ENCODE results near the gene FICD. TPM values are rescaled to one million over a fixed set of nuclear protein-coding genes. Genes with fewer than 3 reads are reported as not detected.

FICD gene
- total and polyA plus RNA-seq, 9 of the 15 experiments (the other 6 are each of a cell fraction or from before 2014, with no cell fraction given), result 0.88 to 4.5 (median 1.9) TPM

DNA sequence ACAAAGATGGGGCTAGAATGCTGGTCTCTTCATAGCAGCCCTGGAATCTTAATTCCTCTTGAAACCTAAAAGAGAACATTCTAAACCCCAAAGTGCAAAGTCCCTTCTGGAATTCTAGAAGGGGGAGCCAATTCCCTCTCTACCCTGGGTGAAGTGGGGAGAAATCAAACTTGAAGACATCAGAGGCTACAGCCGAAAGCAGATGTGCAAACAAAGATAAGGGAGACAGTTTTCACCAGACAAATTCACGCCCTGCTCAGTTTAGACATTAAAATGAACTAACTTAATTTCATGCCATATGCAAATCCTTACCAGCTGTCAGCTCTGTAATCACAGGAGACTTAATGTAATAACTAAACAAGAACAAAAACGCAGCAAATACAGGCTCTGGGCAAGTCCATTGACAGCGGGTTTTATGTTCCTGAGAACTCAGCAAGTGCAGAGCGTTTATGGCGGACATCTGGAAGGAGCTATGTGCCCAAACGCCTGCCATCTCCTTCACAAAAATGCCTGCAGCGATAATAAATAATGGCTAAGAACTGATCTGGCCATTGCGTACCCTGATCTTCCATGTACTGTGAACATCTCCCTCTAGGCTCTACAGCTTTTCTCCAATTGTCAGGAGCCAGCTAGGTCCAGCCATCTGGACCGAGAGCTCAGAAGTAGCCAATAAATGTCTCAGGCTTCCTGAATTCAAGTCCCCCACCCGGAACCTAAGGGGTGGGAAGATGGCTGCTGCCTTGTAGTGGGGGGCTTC, 19.1 kb upstream of the FICD start:
- peaks cover 16 to 35% of the 10 kb centered on the region in 2 experiments for H3K27me3 ChIP-seq (ENCODE audit: control insufficient read depth in 2 of 2, insufficient read depth in 2 of 2, low read length in 2 of 2)
- intact Hi-C loops (cut with micrococcal nuclease), result loop anchor here (2.0 to 10.0 kb wide), 3 partner anchors 39 to 401 kb away; no protein-coding TSS in a partner anchor
- no TSS peak for BruUV-seq (replicated peaks)

More for the DNA sequence above, 19.1 kb upstream of the FICD start:
- H3K4me2 ChIP-seq (ENCODE audit: insufficient read depth, low read length), result no peak overlapping the region
- no peak overlapping the region for H3K4me3 ChIP-seq
- no peaks in the 10 kb centered on the region for H4K20me1 ChIP-seq (replicated peaks; ENCODE audit: control insufficient read depth, insufficient read depth, low read length)
- H3K36me3 ChIP-seq (ENCODE audit: control insufficient read depth, insufficient read depth, low read length), result no peaks in the 10 kb centered on the region
- no peaks in the 10 kb centered on the region for H3K9me3 ChIP-seq (replicated peaks; ENCODE audit: control insufficient read depth, insufficient read depth, low read depth, low read length)
- FAIRE-seq (no peak), ATAC-seq (no peak; the same call in 2 of the 3 replicates), DNase-seq (ENCODE audit: extremely low read depth in 1 of 4, low spot score in 3 of 4) (no peak)
- CTCF ChIA-PET (ENCODE audit: low intra/inter-chr PET ratio), result interaction anchor here (0.6 kb wide), 1 partner anchor 190 kb away, joined by 5 read pairs; no protein-coding TSS in a partner anchor
- no peaks in the 10 kb centered on the region for H3K9me1 ChIP-seq (ENCODE audit: control insufficient read depth, insufficient read depth, low read length)
- H3K27ac ChIP-seq (ENCODE audit: extremely low read depth, low read depth, low read length), result no peak overlapping the region
- no peaks in the 10 kb centered on the region; a peak in 1 of 5 replicates for H3K4me1 ChIP-seq (replicated peaks in 1 of 2; ENCODE audit: control insufficient read depth in 2 of 2, insufficient read depth in 2 of 2, low read length in 2 of 2)
- H3K79me2 ChIP-seq (ENCODE audit: control insufficient read depth, insufficient read depth, low read length), result no peaks in the 10 kb centered on the region
- TF ChIP-seq FOXA3 (CRISPR knock-in tag; conservative IDR thresholded peaks at IDR 0.05 in 1 of 2, IDR thresholded peaks at IDR 0.05 in 1 of 2) (peak in 1 of 2 experiments; percentile 90; a peak in 2 of 4 replicates), SRSF3 (IDR thresholded peaks at IDR 0.05; ENCODE audit: insufficient read depth, low read length) (no peak), CEBPG (CRISPR knock-in tag; IDR thresholded peaks at IDR 0.05) (no peak), CEBPG (tag; conservative IDR thresholded peaks at IDR 0.05 in 1 of 2, IDR thresholded peaks at IDR 0.05 in 1 of 2) (no peak), TCF3 (CRISPR knock-in tag; IDR thresholded peaks at IDR 0.05) (0 out of 2 replicates have a peak, but pooled peaks have one; percentile 29), PHB2 (IDR thresholded peaks at IDR 0.05; ENCODE audit: low read depth) (no peak), TAL1 (IDR thresholded peaks at IDR 0.05) (peak; percentile 53), MTA2 (IDR thresholded peaks at IDR 0.05; ENCODE audit: low read depth) (peak; percentile 12; the same call in 1 of the 2 replicates), MCM2 (IDR thresholded peaks at IDR 0.05; ENCODE audit: low read depth) (no peak), CBFA2T3 (IDR thresholded peaks at IDR 0.05) (0 out of 2 replicates have a peak, but pooled peaks have one; percentile 19), ZEB2 (IDR thresholded peaks at IDR 0.05) (no peak), ARID1B (IDR thresholded peaks at IDR 0.05) (peak; percentile 42; the same call in 1 of the 2 replicates), SIX5 (IDR thresholded peaks at IDR 0.05; ENCODE audit: borderline replicate concordance in 1 of 2, insufficient read depth in 1 of 2, low read depth in 1 of 2, low read length in 2 of 2) (no peak), CBX5 (IDR thresholded peaks at IDR 0.05; ENCODE audit: borderline replicate concordance, low read depth) (no peak)
- TF ChIP-seq, protein P1, sequence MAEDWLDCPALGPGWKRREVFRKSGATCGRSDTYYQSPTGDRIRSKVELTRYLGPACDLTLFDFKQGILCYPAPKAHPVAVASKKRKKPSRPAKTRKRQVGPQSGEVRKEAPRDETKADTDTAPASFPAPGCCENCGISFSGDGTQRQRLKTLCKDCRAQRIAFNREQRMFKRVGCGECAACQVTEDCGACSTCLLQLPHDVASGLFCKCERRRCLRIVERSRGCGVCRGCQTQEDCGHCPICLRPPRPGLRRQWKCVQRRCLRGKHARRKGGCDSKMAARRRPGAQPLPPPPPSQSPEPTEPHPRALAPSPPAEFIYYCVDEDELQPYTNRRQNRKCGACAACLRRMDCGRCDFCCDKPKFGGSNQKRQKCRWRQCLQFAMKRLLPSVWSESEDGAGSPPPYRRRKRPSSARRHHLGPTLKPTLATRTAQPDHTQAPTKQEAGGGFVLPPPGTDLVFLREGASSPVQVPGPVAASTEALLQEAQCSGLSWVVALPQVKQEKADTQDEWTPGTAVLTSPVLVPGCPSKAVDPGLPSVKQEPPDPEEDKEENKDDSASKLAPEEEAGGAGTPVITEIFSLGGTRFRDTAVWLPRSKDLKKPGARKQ (CRISPR knock-in tag; IDR thresholded peaks at IDR 0.05), result no peak
- in situ Hi-C loops (cut with MboI), result no loop called here
- H2AFZ ChIP-seq (ENCODE audit: low read depth, low read length), result no peak overlapping the region
- POLR2A ChIA-PET, result interaction anchor here (1.4 kb wide), 2 partner anchors 12 to 27 kb away, joined by 3 to 5 read pairs; no protein-coding TSS in a partner anchor
- WGBS (ENCODE audit: insufficient coverage, low coverage, missing lambda C conversion rate), result 1% methylated on average over 11 of the region's 11 CpGs
- H3K9ac ChIP-seq (ENCODE audit: insufficient read depth in 1 of 2, low read depth in 2 of 2, low read length in 2 of 2), result no peak overlapping the region

All from K562 (cell line).